GM18505 (cell line): Measurements from ENCODE around the gene DNAH11.

ENCODE experiments used
- ATAC-seq: cut with Tn5 transposase; IDR thresholded peaks from one replicate; pipeline ENCODE4 v1.9.1; 2021; ENCODE audit not compliant: unreplicated experiment
- POLR2A ChIP-seq: IDR thresholded peaks from 4 replicates; pipeline ENCODE4 v1.6.1; 2011; ENCODE audit warnings: borderline replicate concordance; ENCODE audit not compliant: insufficient read depth, insufficient read length; ENCODE audit errors: extremely low read depth

DNAH11 gene

DNA sequence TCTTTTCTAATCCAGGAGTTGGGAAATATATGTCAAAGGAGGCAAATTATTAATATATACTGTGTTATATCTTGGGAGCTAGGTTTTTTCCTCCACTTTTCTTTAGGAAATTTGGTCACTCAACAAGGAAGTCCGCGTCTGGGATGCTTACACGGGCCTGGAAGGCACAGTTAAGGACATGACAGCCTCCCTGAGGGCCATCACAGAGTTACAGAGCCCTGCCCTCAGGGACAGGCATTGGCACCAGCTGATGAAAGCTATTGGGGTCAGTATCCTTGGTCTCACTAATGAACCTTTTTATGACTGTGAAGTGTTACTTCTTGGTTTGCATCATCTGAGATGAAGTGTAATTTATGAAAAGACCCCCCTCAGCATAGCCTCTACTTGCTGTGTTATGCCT lies 74.7 kb downstream of the DNAH11 start:
- no peak for TF ChIP-seq POLR2A
- ATAC-seq, result no peak

GRCh38 chr7:21617916-21618390 lies 75.1 kb downstream of the DNAH11 start:
- no peak for TF ChIP-seq POLR2A
- no peak for ATAC-seq

DNA sequence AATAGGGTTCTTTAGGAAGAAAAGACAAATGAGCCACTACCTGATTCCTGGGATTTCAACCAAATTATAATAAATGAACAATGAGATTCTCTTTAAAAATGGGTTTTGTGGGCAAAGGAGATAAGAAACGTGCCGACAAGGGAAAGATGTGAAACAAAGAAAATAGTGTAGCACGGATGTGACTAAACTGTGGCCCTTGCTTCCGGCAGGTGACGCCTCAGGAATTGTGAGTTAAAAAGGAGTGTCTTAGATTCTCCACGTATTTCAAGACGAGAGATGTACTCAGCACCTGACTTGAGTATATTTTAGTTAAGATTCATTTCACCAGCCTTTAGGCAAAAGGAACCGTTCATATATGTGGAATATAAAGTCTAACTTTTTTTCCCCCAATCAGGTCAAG lies 75.9 kb downstream of the DNAH11 start:
- no peak for TF ChIP-seq POLR2A
- no peak for ATAC-seq

- no peak for TF ChIP-seq POLR2A
- no peak for ATAC-seq
These were observed 77.2 kb downstream of the DNAH11 start for GRCh38 chr7:21620054-21620453.

GRCh38 chr7:21624320-21624719 lies 81.5 kb downstream of the DNAH11 start:
- ATAC-seq, result no peak
- no peak for TF ChIP-seq POLR2A

DNA sequence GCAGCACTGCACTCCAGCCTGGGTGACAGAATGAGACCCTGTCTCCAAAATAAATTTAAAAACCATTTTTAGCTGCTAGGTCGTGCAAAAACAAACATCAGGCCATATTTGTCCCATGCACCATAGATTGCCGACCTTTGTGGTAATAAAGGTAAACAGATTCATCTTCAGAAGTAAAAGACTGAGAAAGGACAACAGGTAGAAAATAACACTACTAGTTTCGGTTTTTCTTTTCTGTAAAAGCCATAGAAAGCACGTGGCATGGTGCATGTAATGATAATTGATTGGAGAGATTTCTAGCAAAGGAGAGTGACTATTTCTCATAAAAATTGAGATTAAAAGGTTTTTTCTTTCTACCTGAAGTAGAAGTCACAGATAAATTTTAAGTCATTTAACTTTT lies 93.9 kb downstream of the DNAH11 start:
- ATAC-seq, result no peak
- no peak for TF ChIP-seq POLR2A

DNA sequence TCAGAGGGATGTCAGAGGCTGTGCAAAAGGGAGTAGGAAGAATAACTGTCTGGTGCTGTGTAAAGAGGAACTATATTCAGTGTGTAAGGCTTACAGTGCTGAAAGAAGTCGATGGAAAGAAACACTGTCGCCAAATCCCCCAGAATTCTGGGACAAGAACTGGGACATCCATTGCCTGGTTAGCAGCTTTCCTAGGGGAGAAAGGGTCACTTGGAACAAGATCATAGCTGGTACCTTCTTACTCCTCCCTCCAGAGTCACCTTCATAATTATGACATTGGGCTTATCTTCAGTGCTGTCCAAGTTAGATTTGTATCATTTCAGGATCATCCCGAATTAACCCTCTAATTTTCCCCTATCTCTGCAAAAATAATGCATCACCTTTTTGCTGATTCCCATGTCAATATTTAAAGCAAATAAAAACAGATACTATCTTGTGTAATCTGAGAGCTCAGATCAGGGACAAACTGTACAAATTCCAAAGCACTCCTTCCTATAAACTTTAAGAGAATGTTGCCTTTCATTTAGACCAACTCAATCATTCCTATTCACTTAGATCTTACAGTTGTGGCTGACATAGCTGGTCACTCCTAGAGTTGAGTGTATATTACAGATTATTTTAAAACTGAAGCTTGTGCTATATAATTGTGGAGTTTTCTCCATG lies 96.5 kb downstream of the DNAH11 start:
- no peak for ATAC-seq
- no peak for TF ChIP-seq POLR2A

DNA sequence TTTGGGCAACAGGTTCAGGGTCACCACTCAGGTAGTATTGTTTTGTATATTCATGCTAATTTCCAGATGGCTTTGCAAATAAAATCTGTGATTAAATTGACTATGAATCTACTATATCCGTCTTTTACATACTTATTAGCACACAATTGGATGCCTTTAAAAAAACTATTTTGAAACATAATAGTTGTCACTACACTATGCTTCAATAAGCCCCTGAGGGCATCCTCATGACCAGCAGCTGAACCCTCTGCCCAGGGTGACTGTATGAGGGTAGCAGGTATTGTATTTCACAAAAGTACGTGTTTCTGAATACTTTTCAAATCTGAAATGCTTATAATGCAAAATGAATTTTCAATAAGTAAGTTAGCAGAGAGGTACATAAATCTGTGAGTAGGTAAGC lies 97.3 kb downstream of the DNAH11 start:
- no peak for ATAC-seq
- TF ChIP-seq POLR2A, result no peak

DNA sequence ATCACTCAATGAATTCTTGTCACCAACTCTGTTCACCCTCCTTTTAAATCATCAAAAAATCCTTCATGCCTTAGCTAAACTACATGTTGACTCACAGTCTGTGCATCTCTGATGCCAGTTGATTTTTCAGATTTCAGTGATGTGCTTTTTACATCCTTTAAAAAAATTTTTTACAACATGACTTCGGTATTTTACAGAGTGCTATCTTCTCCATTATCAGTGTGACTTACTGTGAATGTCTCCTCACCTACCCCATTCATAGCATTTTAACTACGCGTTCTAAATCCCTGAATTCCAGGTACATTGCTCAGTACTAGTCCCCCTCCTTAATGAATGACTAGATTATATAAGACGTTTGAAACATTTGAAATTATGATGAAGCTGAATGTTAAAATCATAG lies 98.7 kb downstream of the DNAH11 start:
- no peak for TF ChIP-seq POLR2A
- no peak for ATAC-seq

DNA sequence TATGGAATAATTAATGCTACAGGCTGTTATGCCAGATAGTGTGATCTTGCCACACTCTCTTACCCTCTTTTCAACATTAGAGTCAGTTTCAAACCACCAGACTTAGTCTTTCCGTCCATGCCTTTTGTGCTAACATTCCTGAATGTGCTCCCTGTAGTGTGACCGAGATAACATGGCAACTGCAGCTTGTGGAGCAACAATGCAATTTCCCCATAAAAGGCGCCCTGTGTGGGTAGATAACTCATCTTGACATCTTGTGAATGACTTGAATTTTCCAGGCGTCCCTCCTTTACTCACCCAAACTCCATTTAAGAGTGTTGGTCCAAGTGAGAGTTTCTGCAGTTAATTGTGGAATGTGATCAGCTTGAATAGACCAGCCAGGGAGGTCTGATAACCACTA lies 99.6 kb downstream of the DNAH11 start:
- no peak for ATAC-seq
- no peak for TF ChIP-seq POLR2A

GRCh38 chr7:21651697-21652096 lies 108.9 kb downstream of the DNAH11 start:
- no peak for TF ChIP-seq POLR2A
- ATAC-seq, result no peak

DNA sequence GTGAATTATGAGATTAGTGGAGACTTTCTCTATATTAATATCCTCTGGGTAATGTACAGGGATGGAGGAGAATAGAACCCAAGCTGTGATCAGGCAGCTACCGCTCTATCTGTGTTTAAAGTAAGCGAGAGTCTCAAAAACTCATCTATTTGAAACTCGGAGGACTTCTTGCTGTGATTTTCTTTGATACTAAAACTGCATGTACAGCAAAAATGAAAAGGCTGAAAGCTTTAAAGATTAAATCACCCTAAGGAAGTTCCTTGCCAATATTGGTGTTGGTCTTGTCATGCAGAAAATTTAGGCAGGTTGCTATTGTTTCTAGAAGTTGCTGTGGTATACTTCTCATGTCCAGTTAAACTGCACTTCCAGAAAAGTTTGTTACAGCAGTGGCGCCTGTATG lies 110.8 kb downstream of the DNAH11 start:
- no peak for ATAC-seq
- TF ChIP-seq POLR2A, result no peak

- no peak for TF ChIP-seq POLR2A
- ATAC-seq, result no peak
These were observed 113.2 kb downstream of the DNAH11 start for GRCh38 chr7:21656081-21656480.

GRCh38 chr7:21656796-21657195 lies 114.0 kb downstream of the DNAH11 start:
- no peak for TF ChIP-seq POLR2A
- no peak for ATAC-seq

DNA sequence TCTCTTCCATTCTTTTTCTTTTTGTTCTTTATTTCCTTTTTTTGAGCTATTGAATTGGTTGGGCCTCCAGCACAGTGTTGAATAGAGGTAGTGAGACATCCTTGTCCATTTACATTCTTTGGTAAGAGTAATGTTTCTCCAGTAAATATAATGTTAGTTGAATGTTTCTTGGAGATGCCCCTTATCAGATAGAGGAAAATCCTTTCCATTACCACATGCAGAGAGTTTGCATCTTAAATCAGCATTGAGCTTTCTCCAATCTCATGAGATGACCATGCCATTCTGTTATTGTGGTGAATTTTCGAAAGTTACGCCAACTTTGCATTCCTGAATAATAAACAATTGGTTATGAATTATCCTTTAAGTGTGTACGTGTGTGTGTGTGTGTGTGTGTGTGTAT lies 127.7 kb downstream of the DNAH11 start:
- no peak for TF ChIP-seq POLR2A
- ATAC-seq, result no peak
